AG04450 (cell line): Measurements from ENCODE around the gene CLVS2. TPM values are rescaled to one million over a fixed set of nuclear protein-coding genes. Genes with fewer than 3 reads are reported as not detected.

Experiments
- CTCF ChIA-PET: fragments of 300-600, 350-600 bp; formaldehyde crosslinking; extraction: SDS; loops from one replicate; lab custom pipeline; 2022; ENCODE audit warnings: antibody characterized with exemption, inconsistent platforms; lab: Charles Lee
- POLR2A ChIA-PET: fragments of 350-600 bp; formaldehyde crosslinking; extraction: SDS; loops from one replicate; lab custom pipeline; 2021; ENCODE audit warnings: antibody characterized with exemption, inconsistent platforms; lab: Yijun Ruan, JAX
- DNase-seq: peaks from one replicate; pipeline ENCODE4 v3.0.0-alpha.2; 2011; ENCODE audit warnings: low read depth, low spot score
- H3K27ac ChIP-seq: one replicate; pipeline ENCODE4 v1.5.1; 2012; ENCODE audit warnings: low read depth, low read length, control low read depth
- H3K27me3 ChIP-seq: one replicate; pipeline ENCODE4 v1.6.0; 2012; ENCODE audit warnings: low read length; ENCODE audit not compliant: control insufficient read depth, insufficient read depth
- H3K4me3 ChIP-seq: 2 replicates; pipeline ENCODE4 v1.5.1; 2011; ENCODE audit warnings: mild to moderate bottlenecking, low read depth, low read length, control low read depth
- H3K9me3 ChIP-seq: 2 replicates; pipeline ENCODE4 v1.5.1; 2012; ENCODE audit warnings: low read length; ENCODE audit not compliant: control insufficient read depth, insufficient read depth
- polyA plus RNA-seq: library from polyadenylated mRNA; depleted of rRNA; stranded (reverse); fragments of >200 nt; gene quantifications from 2 replicates; pipeline ENCODE4 v1.2.3, GENCODE V29; 2011; rRNA removed
- TF ChIP-seq, protein P1 (sequence below): IDR thresholded peaks from 2 replicates; pipeline ENCODE4 v1.5.1; 2011; ENCODE audit warnings: low read depth, low read length, control low read depth, inconsistent platforms

Gene CLVS2
- polyA plus RNA-seq, 1 experiment = not detected

DNA sequence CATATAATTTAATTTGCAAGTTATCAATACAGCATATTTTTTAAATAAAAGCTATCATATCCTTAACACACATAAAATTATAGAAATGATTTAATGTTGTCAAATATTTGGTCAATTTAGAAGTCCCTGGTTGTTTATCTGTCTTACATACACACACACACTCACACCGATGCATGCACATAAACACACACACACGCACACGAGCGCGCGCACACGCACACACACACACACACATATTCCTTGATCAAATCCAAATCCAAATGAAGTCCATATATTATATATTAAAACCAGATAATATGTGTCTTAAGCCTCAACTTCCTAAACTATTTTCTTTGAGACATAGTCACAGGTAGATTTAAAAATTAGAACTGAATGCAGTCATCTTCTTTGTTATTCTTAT, 120.3 kb downstream of the CLVS2 start:
- H3K27me3 ChIP-seq = no peaks in the 10 kb centered on the region
- no peak overlapping the region for H3K27ac ChIP-seq
- ChIA-PET CTCF (no interaction called here), POLR2A (no interaction called here)
- no peak overlapping the region for H3K4me3 ChIP-seq
- DNase-seq = no peak
- TF ChIP-seq, protein P1, sequence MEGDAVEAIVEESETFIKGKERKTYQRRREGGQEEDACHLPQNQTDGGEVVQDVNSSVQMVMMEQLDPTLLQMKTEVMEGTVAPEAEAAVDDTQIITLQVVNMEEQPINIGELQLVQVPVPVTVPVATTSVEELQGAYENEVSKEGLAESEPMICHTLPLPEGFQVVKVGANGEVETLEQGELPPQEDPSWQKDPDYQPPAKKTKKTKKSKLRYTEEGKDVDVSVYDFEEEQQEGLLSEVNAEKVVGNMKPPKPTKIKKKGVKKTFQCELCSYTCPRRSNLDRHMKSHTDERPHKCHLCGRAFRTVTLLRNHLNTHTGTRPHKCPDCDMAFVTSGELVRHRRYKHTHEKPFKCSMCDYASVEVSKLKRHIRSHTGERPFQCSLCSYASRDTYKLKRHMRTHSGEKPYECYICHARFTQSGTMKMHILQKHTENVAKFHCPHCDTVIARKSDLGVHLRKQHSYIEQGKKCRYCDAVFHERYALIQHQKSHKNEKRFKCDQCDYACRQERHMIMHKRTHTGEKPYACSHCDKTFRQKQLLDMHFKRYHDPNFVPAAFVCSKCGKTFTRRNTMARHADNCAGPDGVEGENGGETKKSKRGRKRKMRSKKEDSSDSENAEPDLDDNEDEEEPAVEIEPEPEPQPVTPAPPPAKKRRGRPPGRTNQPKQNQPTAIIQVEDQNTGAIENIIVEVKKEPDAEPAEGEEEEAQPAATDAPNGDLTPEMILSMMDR = no peak
- peaks cover 4% of the 10 kb centered on the region; the same call in 1 of the 2 replicates for H3K9me3 ChIP-seq

DNA sequence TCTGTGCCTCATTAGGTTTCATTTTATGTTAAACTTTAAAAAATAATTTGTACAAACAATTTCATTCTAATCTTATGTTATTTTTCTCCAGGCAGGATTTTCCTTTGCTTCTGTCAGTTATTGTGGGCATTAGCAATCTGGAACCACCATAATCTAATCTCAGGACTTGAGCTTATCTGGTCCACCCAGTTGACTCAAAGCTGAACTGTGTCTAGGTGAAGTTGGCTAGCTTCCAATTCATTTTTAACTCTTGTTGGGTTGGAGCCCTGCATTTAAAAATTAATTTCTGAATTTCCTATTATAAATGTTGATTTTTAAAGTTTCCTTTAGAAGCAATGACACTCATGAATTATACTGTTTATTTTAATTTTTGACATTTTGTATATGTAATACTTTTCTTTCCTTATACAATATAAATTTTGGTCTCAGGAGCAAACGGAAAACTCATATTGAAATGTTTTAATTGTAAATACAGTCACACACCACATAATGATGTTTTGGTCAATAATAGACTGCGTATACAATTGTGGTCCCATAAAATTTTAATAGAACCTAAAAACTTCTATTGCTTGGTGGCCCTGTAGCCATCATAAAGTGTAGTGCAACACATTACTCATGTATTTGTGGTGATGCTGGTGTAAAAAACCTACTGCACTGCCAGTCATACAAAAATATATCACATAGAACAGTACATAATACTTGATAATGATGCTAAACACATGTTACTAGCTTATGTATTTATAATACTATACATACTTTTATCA, 121.3 kb downstream of the CLVS2 start:
- no peak for DNase-seq
- Histone ChIP-seq H3K27me3 (no peaks in the 10 kb centered on the region), H3K9me3 (peaks cover 4% of the 10 kb centered on the region; the same call in 1 of the 2 replicates), H3K27ac (no peak overlapping the region), H3K4me3 (no peak overlapping the region)
- ChIA-PET POLR2A (no interaction called here), CTCF (interaction anchor here (0.6 kb wide), 1 partner anchor 93 kb away, joined by 3 read pairs; no protein-coding TSS in a partner anchor)
- TF ChIP-seq, protein P1 = no peak

DNA sequence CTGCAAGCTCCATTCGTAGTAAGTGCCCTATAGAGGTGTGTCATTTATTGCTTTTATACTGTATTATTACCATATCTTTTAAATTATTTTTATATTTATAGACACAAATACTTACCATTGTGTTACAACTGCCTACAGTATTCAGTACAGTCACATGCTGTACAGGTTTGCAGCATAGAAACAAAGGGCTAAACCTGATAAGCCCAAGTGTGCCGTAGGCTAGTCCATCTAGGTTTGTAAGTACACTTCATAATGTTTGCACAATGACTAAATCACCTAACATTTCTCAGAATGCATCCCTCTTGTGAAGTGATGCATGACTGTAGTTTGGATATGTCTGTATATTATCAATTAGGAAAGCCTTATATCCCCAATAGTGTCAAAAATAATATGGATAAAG, 122.8 kb downstream of the CLVS2 start:
- Histone ChIP-seq H3K4me3 (no peak overlapping the region), H3K9me3 (peaks cover 4% of the 10 kb centered on the region; the same call in 1 of the 2 replicates), H3K27me3 (no peaks in the 10 kb centered on the region), H3K27ac (no peak overlapping the region)
- POLR2A ChIA-PET = no interaction called here
- TF ChIP-seq, protein P1 = no peak
- CTCF ChIA-PET = no interaction called here
- no peak for DNase-seq

Other genes starting within 250 kb of the CLVS2 start
- not detected in 2 replicates for gene FABP7, start 216.5 kb upstream of the CLVS2 start, polyA plus RNA-seq
- gene SMPDL3A, start 207.0 kb upstream of the CLVS2 start, polyA plus RNA-seq = 84.4 and 105 TPM in 2 replicates